Occipital lobe (tissue), 2 donors: ENCODE data around the gene SLCO3A1. TPM values are rescaled to one million over a fixed set of nuclear protein-coding genes. Genes with fewer than 3 reads are reported as not detected.
"Not testable (repeated sequence)": the region's sequence is repeated elsewhere in the genome, so short reads cannot be mapped to it uniquely, and the experiment has no call there.

Experiments
- DNase-seq: peaks from one replicate; lab custom pipeline; 2025; lab: John Stamatoyannopoulos, UW
- total RNA-seq: library from RNA; depleted of rRNA; stranded (reverse); fragments of >200 nt; gene quantifications from one replicate; pipeline ENCODE4 v1.2.3, GENCODE V29; 2014

The SLCO3A1 gene
- total RNA-seq, 1 donor from 2014 or later: 9.8 TPM

- DNase-seq: no peak
Measured at GRCh38 chr15:92200891-92201290, 347.4 kb downstream of the SLCO3A1 start.

- no peak for DNase-seq
Measured at GRCh38 chr15:92205255-92205739, 351.8 kb downstream of the SLCO3A1 start.

- DNase-seq: not testable (repeated sequence)
Measured at GRCh38 chr15:92207601-92208000, 354.1 kb downstream of the SLCO3A1 start.
